HG03575 (cell line): Measurements from ENCODE around the gene RECQL.
A peak's percentile ranks its signal among the peaks of the same experiment; 100 is the strongest.
"Not testable (repeated sequence)": the region's sequence is repeated elsewhere in the genome, so short reads cannot be mapped to it uniquely, and the experiment has no call there.

Source experiments
- ATAC-seq: cut with Tn5 transposase; IDR thresholded peaks from one replicate; pipeline ENCODE4 v1.9.1; 2021; ENCODE audit not compliant: unreplicated experiment, insufficient number of reproducible peaks, low FRiP score; ENCODE audit errors: extremely low read depth

The RECQL gene

DNA sequence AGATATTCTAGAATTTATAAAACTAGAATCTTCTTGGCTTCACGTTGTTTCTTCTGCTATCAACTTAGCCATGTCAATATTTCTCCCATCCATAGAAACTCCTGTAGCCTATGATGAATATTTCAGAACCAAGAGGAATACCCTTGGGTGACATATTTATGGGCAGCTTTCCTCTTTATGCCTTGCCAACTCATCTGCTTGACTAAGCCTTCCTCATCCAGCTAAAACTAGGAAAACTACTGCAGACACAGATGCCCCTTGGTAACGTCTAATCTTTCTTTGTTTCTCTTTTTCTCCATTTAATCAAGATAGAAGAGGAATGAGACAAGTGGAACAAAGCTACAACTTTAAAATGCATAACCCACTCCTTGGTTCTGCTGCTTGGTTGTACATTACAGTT lies 6.4 kb upstream of the RECQL start:
- no peak for ATAC-seq

DNA sequence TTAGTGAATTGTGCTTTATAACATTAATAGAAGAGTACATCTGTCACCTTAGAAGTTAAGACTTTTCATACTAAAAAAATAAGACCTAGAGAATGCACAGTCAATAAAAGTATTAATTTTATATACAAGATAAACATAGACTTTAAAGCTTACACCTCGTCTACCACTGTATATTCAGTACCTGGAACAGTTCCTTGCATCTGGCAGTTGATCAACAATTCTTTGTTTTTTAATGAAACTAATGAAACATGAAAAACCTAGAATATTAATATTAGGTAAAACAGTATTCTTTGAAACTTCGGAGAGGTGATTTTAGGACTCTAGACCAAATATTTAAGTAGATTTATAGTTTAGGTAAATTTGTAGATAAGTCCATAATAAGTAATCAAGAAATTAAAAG lies 4.5 kb upstream of the RECQL start:
- ATAC-seq, result no peak

DNA sequence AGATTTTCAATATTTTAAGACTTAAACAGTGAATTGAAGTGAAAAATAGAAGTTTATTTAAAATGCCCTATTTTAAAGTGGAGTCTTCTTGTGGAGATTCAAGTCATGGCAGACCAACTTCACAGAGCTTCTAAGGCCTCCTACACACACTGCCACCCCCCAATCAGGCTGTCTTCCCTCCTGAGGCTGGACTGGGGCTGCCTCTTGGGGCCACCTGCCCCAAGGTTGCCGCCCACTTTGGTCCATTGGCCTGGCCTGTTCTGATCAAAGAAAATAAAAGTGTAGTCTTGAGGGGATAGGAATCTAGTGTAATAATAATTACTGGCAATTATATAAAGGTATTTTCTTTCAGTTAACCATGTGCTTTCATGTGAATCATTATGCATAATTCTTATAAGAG lies 1.4 kb upstream of the RECQL start:
- ATAC-seq, result no peak

DNA sequence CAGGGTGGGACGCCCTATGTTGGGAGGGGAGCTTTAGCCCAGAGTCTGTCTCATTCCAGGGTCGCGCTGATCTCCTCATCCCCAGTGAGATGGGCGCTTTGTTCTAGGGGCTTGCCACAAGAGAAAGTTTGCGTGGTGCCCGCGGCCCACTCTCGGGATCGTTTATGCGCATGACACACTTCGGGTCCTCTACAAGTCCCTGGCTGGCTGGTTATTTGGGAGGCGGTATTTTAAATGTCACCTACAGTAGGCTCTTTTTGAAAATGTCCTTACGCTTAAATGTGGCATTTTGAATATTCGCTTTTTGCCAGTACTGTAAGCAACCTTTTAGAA lies 695 bp upstream of the RECQL start:
- no peak for ATAC-seq

GRCh38 chr12:21500786-21501257 lies 613 bp downstream of the RECQL start:
- ATAC-seq, result no peak

DNA sequence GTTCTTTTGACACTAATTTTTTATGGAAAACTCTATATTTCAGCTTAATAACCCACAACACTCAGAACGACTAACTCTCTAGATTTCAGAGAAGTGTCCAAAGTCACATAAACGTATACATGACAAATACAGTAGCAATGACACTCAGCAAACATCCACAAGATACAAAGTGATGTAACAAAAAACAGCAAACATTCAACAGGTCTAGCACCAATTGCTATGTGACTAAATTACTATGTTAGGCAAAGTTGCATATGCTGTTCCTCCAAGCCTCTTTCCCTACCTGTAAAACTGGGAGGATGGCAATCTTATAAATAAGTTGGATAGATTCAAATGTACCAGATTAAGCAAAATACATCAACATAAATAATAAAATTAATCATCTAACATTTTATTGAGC lies 1.7 kb downstream of the RECQL start:
- no peak for ATAC-seq

- no peak for ATAC-seq
Measured at GRCh38 chr12:21485998-21486397, 15.4 kb downstream of the RECQL start.

- ATAC-seq, result no peak
Measured at GRCh38 chr12:21483531-21483930, 17.9 kb downstream of the RECQL start.

- no peak for ATAC-seq
Measured at GRCh38 chr12:21478756-21479455, 22.5 kb downstream of the RECQL start.

DNA sequence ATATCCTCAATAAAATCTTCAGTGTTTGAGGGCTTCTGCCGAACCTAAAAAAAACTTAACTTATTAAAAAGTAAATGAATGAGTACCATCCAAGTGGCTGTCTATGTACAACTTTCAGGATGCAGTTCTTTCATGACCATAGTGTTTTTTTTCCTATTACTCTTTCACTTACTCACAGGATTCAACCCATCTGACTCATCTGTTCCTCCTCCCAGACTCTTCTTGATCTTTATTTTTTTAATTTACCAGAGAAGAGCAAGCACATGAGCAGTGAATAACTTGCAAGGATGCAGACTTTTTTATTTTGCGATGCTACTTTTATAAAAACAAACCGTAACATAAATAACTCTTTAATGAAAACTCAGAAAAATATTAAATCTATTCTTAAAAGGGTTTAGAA lies 24.5 kb downstream of the RECQL start:
- no peak for ATAC-seq

DNA sequence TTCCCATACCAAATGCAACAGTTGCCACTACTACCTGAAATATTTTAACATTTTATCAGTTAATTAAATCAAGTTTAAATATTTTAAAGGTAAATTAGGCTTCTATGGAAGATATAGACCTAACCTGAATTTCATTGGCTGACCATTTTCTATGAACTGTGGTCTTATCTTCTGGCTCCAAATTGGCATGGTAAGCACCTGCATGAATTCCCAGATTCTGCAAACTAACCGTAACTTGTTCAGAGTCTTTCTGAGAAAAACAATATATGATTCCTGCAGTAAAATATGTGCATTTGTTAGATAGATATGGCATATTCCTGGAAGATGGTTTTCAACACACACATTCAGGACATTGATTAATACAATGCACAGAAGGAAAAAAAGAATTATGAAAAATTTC lies 25.9 kb downstream of the RECQL start:
- no peak for ATAC-seq

- ATAC-seq, result no peak
Measured at GRCh38 chr12:21472197-21472823, 29.1 kb downstream of the RECQL start.

GRCh38 chr12:21471294-21471693 lies 30.1 kb downstream of the RECQL start:
- no peak for ATAC-seq

GRCh38 chr12:21467334-21467733 lies 34.1 kb downstream of the RECQL start:
- ATAC-seq, result not testable (repeated sequence)

- no peak for ATAC-seq
Measured at GRCh38 chr12:21459474-21459873, 42.0 kb downstream of the RECQL start.

DNA sequence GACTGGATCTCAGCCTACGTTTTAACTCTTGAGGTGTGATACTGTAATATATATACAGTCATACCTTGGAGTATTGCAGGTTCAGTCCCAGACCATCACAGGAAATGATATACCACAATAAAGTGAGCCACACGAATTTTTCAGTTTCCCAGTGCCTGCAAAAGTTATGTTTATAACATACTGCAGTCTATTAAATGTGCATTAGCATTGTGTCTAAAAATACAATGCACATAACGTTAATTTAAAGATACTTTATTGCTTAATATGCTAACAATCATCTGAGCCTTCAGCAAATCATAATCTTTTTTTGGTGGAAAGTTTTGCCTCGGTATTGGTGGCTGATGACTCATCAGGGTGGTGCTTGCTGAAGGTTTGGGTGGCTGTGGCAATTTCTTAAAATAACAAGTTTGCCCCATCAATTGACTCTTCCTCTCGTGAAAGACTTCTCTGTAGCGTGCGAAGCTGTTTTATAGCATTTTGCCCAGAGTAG lies 45.1 kb downstream of the RECQL start:
- no peak for ATAC-seq

GRCh38 chr12:21453312-21453852 lies 48.1 kb downstream of the RECQL start:
- peak; percentile 91 for ATAC-seq

DNA sequence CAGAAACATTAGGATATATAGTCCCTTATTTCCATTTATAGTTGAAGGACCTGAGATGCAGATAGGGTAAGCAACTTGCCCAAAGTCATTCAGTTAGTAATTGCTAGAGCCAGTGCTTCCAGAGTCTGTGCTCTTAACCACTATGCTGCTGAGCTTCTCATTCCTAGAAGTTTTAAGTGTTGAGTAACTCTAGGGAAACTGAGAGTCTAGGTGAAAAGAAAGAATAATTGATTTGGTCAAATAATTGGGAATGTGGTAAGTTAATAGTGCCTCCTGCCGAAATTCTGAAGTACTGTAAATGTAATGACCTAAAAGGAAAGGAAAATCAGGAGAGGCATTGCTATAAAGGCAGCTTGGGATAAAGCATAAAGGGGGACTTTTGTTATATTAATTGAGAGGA lies 49.9 kb downstream of the RECQL start:
- no peak for ATAC-seq

GRCh38 chr12:21444193-21445146 lies 57.0 kb downstream of the RECQL start:
- ATAC-seq, result no peak
